ENCODE data around the gene PIGB. TPM values are rescaled to one million over a fixed set of nuclear protein-coding genes. Genes with fewer than 3 reads are reported as not detected.

PIGB gene
- total RNA-seq, 3 donors from 2014 or later (not counting 1 experiment from before 2014, with no cell fraction given), result 24.9 to 33.5 (median 26.1) TPM

GRCh38 chr15:55344206-55344605 lies 25.2 kb downstream of the PIGB start:
- no peak for TF ChIP-seq CTCF (IDR thresholded peaks at IDR 0.05)
- Mint-ChIP-seq H3K27me3 (ENCODE audit: low read depth in 2 of 2) (no peaks in the 10 kb centered on the region), H3K36me3 (no peaks in the 10 kb centered on the region), H3K4me3 (no peak overlapping the region), H3K27ac (peak overlapping the region; percentile 51 to 79), H3K4me1 (no peaks in the 10 kb centered on the region), H3K9me3 (no peaks in the 10 kb centered on the region)
- peaks cover 27% of the 10 kb centered on the region for H3K36me3 ChIP-seq (ENCODE audit: control insufficient read depth, insufficient read depth, low read length)
- no peaks in the 10 kb centered on the region for H3K9me3 ChIP-seq (ENCODE audit: control insufficient read depth, insufficient read depth, low read length)
- no peak for ATAC-seq
- H3K27ac ChIP-seq (ENCODE audit: low read length), result no peak overlapping the region
- intact Hi-C loops (cut with micrococcal nuclease), result no loop called here
- no peaks in the 10 kb centered on the region for H3K4me1 ChIP-seq (ENCODE audit: control insufficient read depth, insufficient read depth, low read length)
- 100% methylated on average over 1 of the region's 2 CpGs for WGBS (ENCODE audit: insufficient coverage)
- DNase-seq, result no peak
- no peak overlapping the region for H3K4me3 ChIP-seq (ENCODE audit: low read length)
- no peaks in the 10 kb centered on the region for H3K27me3 ChIP-seq (ENCODE audit: control insufficient read depth, insufficient read depth, low read length)

GRCh38 chr15:55348281-55348778 lies 29.3 kb downstream of the PIGB start:
- Mint-ChIP-seq H3K4me1 (no peaks in the 10 kb centered on the region), H3K27me3 (ENCODE audit: low read depth in 2 of 2) (no peaks in the 10 kb centered on the region), H3K4me3 (no peak overlapping the region), H3K9me3 (no peaks in the 10 kb centered on the region), H3K36me3 (no peaks in the 10 kb centered on the region), H3K27ac (peak overlapping the region in 1 of 2 donors; percentile 51)
- no peak overlapping the region for H3K27ac ChIP-seq (ENCODE audit: low read length)
- no peak for DNase-seq
- H3K27me3 ChIP-seq (ENCODE audit: control insufficient read depth, insufficient read depth, low read length), result no peaks in the 10 kb centered on the region
- peaks cover 37% of the 10 kb centered on the region for H3K36me3 ChIP-seq (ENCODE audit: control insufficient read depth, insufficient read depth, low read length)
- intact Hi-C loops (cut with micrococcal nuclease), result no loop called here
- no peaks in the 10 kb centered on the region for H3K9me3 ChIP-seq (ENCODE audit: control insufficient read depth, insufficient read depth, low read length)
- 95% methylated on average over 4 of the region's 4 CpGs for WGBS (ENCODE audit: insufficient coverage)
- ATAC-seq, result no peak
- H3K4me1 ChIP-seq (ENCODE audit: control insufficient read depth, insufficient read depth, low read length), result no peaks in the 10 kb centered on the region
- no peak overlapping the region for H3K4me3 ChIP-seq (ENCODE audit: low read length)
- TF ChIP-seq CTCF (IDR thresholded peaks at IDR 0.05), result no peak

GRCh38 chr15:55349282-55349681 lies 30.3 kb downstream of the PIGB start:
- Mint-ChIP-seq H3K9me3 (no peaks in the 10 kb centered on the region), H3K27ac (no peak overlapping the region), H3K4me3 (no peak overlapping the region), H3K36me3 (no peaks in the 10 kb centered on the region), H3K27me3 (ENCODE audit: low read depth in 2 of 2) (no peaks in the 10 kb centered on the region), H3K4me1 (no peaks in the 10 kb centered on the region)
- Histone ChIP-seq H3K4me1 (ENCODE audit: control insufficient read depth, insufficient read depth, low read length) (no peaks in the 10 kb centered on the region), H3K27me3 (ENCODE audit: control insufficient read depth, insufficient read depth, low read length) (no peaks in the 10 kb centered on the region), H3K27ac (ENCODE audit: low read length) (no peak overlapping the region), H3K4me3 (ENCODE audit: low read length) (no peak overlapping the region), H3K9me3 (ENCODE audit: control insufficient read depth, insufficient read depth, low read length) (no peaks in the 10 kb centered on the region), H3K36me3 (ENCODE audit: control insufficient read depth, insufficient read depth, low read length) (peaks cover 33% of the 10 kb centered on the region)
- ATAC-seq (no peak), DNase-seq (no peak)
- TF ChIP-seq CTCF (IDR thresholded peaks at IDR 0.05), result no peak
- intact Hi-C loops (cut with micrococcal nuclease), result no loop called here
- WGBS (ENCODE audit: insufficient coverage), result 100% methylated on average over 2 of the region's 2 CpGs

GRCh38 chr15:55353025-55353424 lies 34.0 kb downstream of the PIGB start:
- Mint-ChIP-seq H3K27me3 (ENCODE audit: low read depth in 2 of 2) (no peaks in the 10 kb centered on the region), H3K4me1 (peaks cover 0 to 5% of the 10 kb centered on the region in 2 donors), H3K9me3 (no peaks in the 10 kb centered on the region), H3K36me3 (no peaks in the 10 kb centered on the region), H3K4me3 (no peak overlapping the region), H3K27ac (no peak overlapping the region)
- intact Hi-C loops (cut with micrococcal nuclease), result no loop called here
- TF ChIP-seq CTCF (IDR thresholded peaks at IDR 0.05), result no peak
- Histone ChIP-seq H3K9me3 (ENCODE audit: control insufficient read depth, insufficient read depth, low read length) (no peaks in the 10 kb centered on the region), H3K36me3 (ENCODE audit: control insufficient read depth, insufficient read depth, low read length) (peaks cover 33% of the 10 kb centered on the region), H3K4me1 (ENCODE audit: control insufficient read depth, insufficient read depth, low read length) (no peaks in the 10 kb centered on the region), H3K4me3 (ENCODE audit: low read length) (no peak overlapping the region), H3K27me3 (ENCODE audit: control insufficient read depth, insufficient read depth, low read length) (no peaks in the 10 kb centered on the region), H3K27ac (ENCODE audit: low read length) (no peak overlapping the region)
- DNase-seq, result no peak
- no peak for ATAC-seq
- no CpG with 5 or more reads among the region's 2 CpGs for WGBS (ENCODE audit: insufficient coverage)
